Keratinocyte (primary cell): ENCODE results near the gene ZNF792.

ENCODE experiments used
- CTCF ChIP-seq, 3 experiments: IDR thresholded peaks in 1 of 3; conservative IDR thresholded peaks in 1 of 3; optimal IDR thresholded peaks in 1 of 3; 2 replicates in 2 of 3; 3 replicates in 1 of 3; pipeline versions ENCODE3 to v1.5.1; 2011; ENCODE audit warnings: low read length in 3 of 3, mild to moderate bottlenecking in 3 of 3, moderate library complexity in 2 of 3, control low read depth in 1 of 3, inconsistent platforms in 1 of 3; ENCODE audit not compliant: insufficient read depth in 2 of 3; ENCODE audit errors: extremely low read depth in 1 of 3
- EZH2 ChIP-seq: IDR thresholded peaks from one replicate; pipeline ENCODE4 v1.6.1; 2012; ENCODE audit warnings: inconsistent platforms, mild to moderate bottlenecking, low read length, moderate library complexity

- no peak for TF ChIP-seq CTCF (optimal IDR thresholded peaks at IDR 0.05 in 1 of 3, IDR thresholded peaks at IDR 0.05 in 1 of 3, conservative IDR thresholded peaks at IDR 0.05 in 1 of 3; ENCODE audit: extremely low read depth in 1 of 3, insufficient read depth in 2 of 3, low read length in 3 of 3)
- TF ChIP-seq EZH2 = no peak
Observed at GRCh38 chr19:34994643-34995541, 30.9 kb upstream of the ZNF792 start.
